ENCODE data around the gene LRRC51. TPM values are rescaled to one million over a fixed set of nuclear protein-coding genes. Genes with fewer than 3 reads are reported as not detected.
"Not testable (repeated sequence)": the region's sequence is repeated elsewhere in the genome, so short reads cannot be mapped to it uniquely, and the experiment has no call there.

LRRC51 gene
- total RNA-seq, 2 donors from 2014 or later, result 6.0 to 6.9 TPM

- DNase-seq (ENCODE audit: low spot score), result no peak
- intact Hi-C loops (cut with DNase I), result no loop called here
These were observed 45.3 kb downstream of the LRRC51 start for GRCh38 chr11:72125956-72126355.

- intact Hi-C loops (cut with DNase I), result no loop called here
- no peak for DNase-seq (ENCODE audit: low spot score)
These were observed 47.3 kb downstream of the LRRC51 start for GRCh38 chr11:72127923-72128322.

DNA sequence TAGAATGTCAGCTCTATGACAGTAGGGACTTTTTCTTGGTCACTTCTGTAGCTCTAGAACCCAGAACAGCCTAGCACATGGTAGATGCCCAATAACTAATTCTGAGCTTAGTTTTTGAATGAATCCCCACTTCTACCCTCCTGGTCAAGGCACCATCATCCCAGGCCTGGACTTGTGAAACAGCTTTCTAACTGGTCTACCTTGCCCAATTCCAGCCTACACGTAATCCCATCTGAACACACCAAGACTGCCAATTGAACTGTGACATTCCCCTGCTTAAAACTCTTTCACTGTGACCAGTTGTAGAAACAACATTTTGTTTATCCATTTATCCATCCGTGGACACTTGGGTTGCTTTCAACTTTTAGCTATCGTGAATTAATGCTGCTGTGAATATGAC lies 48.7 kb downstream of the LRRC51 start:
- intact Hi-C loops (cut with DNase I), result no loop called here
- no peak for DNase-seq (ENCODE audit: low spot score)

DNA sequence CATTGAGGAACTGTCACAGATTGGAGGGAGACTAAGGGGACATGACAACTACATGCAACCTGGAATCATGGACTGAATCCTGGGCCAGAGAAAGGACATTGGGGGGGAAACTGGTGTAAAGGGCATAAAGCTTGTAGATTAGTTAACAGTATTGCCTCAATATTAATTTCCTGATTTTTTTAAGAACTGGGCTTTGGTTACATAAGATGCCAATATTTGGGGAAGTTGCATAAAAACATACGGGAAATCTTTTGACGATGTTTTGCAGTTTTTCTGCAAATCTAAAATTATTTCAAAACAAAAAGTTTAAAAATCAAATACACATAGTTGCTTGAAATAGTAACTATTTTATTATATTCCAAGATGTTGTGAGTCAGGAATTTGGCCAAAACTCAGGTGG lies 52.0 kb downstream of the LRRC51 start:
- no peak for DNase-seq (ENCODE audit: low spot score)
- intact Hi-C loops (cut with DNase I), result no loop called here

DNA sequence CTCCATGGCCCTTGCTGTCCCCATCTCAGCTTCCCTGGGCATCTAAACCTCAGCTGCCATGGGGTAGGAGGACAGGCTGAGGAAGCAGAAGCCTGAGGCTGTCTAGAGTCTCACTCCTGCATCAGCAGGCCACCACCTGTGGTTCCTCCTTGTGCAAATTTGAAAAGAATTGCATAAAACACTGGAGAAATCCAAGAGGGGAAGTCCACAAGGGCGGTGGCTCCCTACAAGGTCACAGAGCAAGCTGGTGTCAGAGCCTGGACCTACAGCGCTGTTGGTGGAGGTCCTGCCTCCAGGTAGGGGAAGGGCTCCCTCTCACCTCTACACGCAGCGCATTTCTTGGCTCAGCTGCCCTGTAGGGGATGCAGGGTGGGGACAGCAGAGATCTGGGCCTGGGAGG lies 54.8 kb downstream of the LRRC51 start, which contains the start of gene FOLR3:
Gene FOLR3 (plus strand): TSS at position 253 of the 400 bp plus-strand sequence. CDS start 228 bp downstream, outside the sequence.
- intact Hi-C loops (cut with DNase I); DNase-seq (ENCODE audit: low spot score): not testable (repeated sequence)

- no peak for DNase-seq (ENCODE audit: low spot score)
- intact Hi-C loops (cut with DNase I), result no loop called here
These were observed 55.4 kb downstream of the LRRC51 start for GRCh38 chr11:72135891-72136683.

DNA sequence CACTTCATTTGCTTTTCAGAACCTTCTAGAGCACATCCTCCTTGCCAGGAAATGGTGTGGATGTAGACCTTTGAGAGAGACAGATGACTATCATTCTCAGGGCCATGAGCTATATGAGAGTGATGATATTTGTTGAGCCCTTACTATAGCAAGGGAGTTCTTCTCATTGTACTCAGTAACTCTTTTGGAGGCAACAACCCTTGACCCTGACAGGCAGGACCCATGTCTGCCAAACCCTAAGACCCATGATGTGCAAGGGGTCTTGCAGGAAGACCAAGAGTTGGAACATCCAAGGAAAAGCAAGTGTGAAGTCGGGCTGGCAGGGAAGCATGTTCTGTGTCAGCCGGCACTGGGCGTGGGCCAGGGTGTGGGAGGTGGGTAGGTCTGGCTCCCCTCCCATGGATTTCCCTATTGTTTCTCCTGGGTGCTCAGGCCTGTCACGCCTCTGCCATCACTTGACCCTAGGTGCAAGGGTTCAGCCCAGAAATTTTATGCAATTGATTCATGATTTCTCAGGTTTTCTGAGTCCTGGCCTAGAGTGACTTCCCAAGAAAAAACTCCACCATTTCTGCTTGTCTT lies 56.1 kb downstream of the LRRC51 start:
- intact Hi-C loops (cut with DNase I), result no loop called here
- no peak for DNase-seq (ENCODE audit: low spot score)

- DNase-seq (ENCODE audit: low spot score), result no peak
- intact Hi-C loops (cut with DNase I), result no loop called here
These were observed 58.3 kb downstream of the LRRC51 start for GRCh38 chr11:72138821-72139390.

DNA sequence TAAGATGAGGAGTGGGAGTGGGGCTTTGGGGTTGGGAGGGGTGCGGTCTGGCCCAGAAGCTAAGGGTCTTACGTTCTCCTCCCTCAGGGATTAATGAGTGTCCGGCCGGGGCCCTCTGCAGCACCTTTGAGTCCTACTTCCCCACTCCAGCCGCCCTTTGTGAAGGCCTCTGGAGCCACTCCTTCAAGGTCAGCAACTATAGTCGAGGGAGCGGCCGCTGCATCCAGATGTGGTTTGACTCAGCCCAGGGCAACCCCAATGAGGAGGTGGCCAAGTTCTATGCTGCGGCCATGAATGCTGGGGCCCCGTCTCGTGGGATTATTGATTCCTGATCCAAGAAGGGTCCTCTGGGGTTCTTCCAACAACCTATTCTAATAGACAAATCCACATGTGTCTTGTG lies 58.9 kb downstream of the LRRC51 start:
- intact Hi-C loops (cut with DNase I), result no loop called here
- DNase-seq (ENCODE audit: low spot score), result no peak

GRCh38 chr11:72140661-72141060 lies 60.0 kb downstream of the LRRC51 start:
- DNase-seq (ENCODE audit: low spot score), result no peak
- intact Hi-C loops (cut with DNase I), result no loop called here

GRCh38 chr11:72141066-72141465 lies 60.4 kb downstream of the LRRC51 start:
- intact Hi-C loops (cut with DNase I), result no loop called here
- DNase-seq (ENCODE audit: low spot score), result no peak

DNA sequence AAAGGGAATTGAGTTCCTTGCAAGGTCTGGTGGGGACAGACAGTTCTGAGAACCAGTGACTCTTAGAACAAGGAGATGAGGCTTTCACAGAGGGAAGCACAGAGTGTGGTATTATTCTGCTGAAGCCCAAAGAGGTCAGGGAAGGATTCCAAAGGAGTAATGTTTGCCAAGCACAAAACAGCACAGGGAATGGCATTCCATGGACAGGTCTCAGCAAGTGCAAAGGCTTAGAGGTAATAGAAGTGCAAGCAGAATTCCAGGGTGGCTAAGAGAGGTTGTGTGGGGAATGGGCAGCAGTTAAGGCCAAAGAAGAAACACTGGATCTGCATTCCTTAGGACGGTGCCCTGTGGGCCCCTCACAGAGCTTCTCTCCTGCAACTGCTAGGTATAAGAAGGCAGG lies 61.4 kb downstream of the LRRC51 start:
- DNase-seq (ENCODE audit: low spot score); intact Hi-C loops (cut with DNase I): not testable (repeated sequence)

- intact Hi-C loops (cut with DNase I), result not testable (repeated sequence)
These were observed 61.9 kb downstream of the LRRC51 start for GRCh38 chr11:72142543-72142942.

DNA sequence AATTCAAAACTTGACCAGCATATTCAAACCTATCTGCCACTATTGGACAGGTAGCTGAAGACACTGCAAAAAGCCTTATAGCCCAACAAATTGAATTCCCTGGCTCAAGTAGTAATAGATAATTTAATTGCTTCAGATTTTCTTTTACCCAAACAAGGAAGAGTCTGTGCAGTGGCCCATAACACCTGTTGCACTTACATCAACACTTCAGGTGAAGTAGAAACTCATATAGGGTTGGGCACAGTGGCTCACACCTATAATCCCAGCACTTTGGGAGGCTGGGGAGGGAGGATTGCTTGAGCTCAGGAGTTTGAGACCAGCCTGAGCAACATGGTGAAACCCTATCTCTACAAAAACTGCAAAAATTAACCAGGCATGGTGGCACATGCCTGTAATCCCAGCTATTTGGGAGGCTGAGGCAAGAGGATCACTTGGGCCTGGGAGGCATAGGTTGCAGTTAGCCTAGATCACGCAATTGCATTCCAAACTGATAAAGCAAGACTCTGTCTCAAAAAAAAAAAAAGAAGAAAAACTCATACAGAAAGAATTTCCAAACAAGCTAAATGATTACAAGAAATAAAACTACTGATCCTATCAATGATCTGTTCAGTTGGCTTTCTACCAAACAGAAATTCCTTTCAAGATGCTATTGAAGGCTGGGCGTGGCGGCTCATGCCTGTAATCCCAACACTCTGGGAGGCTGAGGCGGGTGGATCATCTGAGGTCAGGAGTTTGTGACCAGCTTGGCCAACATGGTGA lies 64.3 kb downstream of the LRRC51 start:
- intact Hi-C loops (cut with DNase I), result no loop called here
- no peak for DNase-seq (ENCODE audit: low spot score)

More at GRCh38 chr11:72142543-72142942, 61.9 kb downstream of the LRRC51 start:
- not testable (repeated sequence) for DNase-seq (ENCODE audit: low spot score)

Small RNA genes lying within 50 kb of the gene (microRNA-seq; reads per million reads assigned to microRNA genes)
- 0 reads per million in 2 donors for gene MIR3165 (ENCODE audit: borderline microRNAs expressed in 2 of 2)

Other genes with a start within 250 kb of the LRRC51 start
- not detected for gene DEFB108B, start 247.7 kb upstream of the LRRC51 start, total RNA-seq
- gene DEFB131B, start 202.4 kb upstream of the LRRC51 start, total RNA-seq, result not detected
- gene XNDC1N, start 152.3 kb upstream of the LRRC51 start, total RNA-seq, result 1 to 10 TPM; 4.0 to 4.6 TPM
- 10 to 100 TPM; 27.4 to 29.0 TPM for gene RNF121, start 151.8 kb upstream of the LRRC51 start, total RNA-seq
- gene IL18BP, start 81.9 kb upstream of the LRRC51 start, total RNA-seq, result 10 to 100 TPM; 11.3 to 13.0 TPM
- gene NUMA1, start 308 bp upstream of the LRRC51 start, total RNA-seq, result 100 to 1,000 TPM; 129 to 143 TPM
- gene LAMTOR1, start 22.4 kb downstream of the LRRC51 start, total RNA-seq, result 10 to 100 TPM; 63.3 to 73.7 TPM
- not detected for gene TOMT, start 25.1 kb downstream of the LRRC51 start, total RNA-seq
- gene ANAPC15, start 31.8 kb downstream of the LRRC51 start, total RNA-seq, result 10 to 100 TPM; 34.6 to 35.8 TPM
- 1 to 10 TPM in 1 of 2 donors, under 1 TPM in 1; 0.74 to 3.6 TPM for gene FOLR3, start 54.9 kb downstream of the LRRC51 start, total RNA-seq
- gene FOLR1, start 111.3 kb downstream of the LRRC51 start, total RNA-seq, result not detected
- gene FOLR2, start 135.9 kb downstream of the LRRC51 start, total RNA-seq, result 10 to 100 TPM; 16.2 to 66.4 TPM
- gene INPPL1, start 143.9 kb downstream of the LRRC51 start, total RNA-seq, result 100 to 1,000 TPM; 108 to 110 TPM
- gene PHOX2A, start 163.3 kb downstream of the LRRC51 start, total RNA-seq, result not detected